MM.1S (cell line): ENCODE results near the gene TRIM63.

Experiments used
- DNase-seq: peaks from one replicate; pipeline ENCODE4 v3.0.0-alpha.2; 2015
- H2AFZ ChIP-seq: fragments of 300-600 bp; sonication (generic); 2 replicates; pipeline ENCODE4 v1.6.0; 2016; ENCODE audit warnings: antibody characterized with exemption, low read length
- H3F3A ChIP-seq: fragments of 300-600 bp; sonication (generic); 2 replicates; pipeline ENCODE4 v1.6.1; 2016; ENCODE audit warnings: mild to moderate bottlenecking, antibody characterized with exemption, low read length, moderate library complexity, mixed read lengths; ENCODE audit not compliant: insufficient read depth
- H3K27ac ChIP-seq: fragments of 300-600 bp; sonication (generic); 2 replicates; pipeline ENCODE4 v1.5.1; 2016; ENCODE audit warnings: mild to moderate bottlenecking, low read length
- H3K27me3 ChIP-seq: fragments of 300-600 bp; sonication (generic); replicated peaks from 2 replicates; pipeline ENCODE4 v1.6.0; 2016; ENCODE audit warnings: low read length; ENCODE audit not compliant: insufficient read depth
- H3K36me3 ChIP-seq: fragments of 300-600 bp; sonication (generic); replicated peaks from 2 replicates; pipeline ENCODE4 v1.6.1; 2016; ENCODE audit warnings: mild to moderate bottlenecking, low read length, mixed read lengths; ENCODE audit not compliant: insufficient read depth
- H3K4me1 ChIP-seq: fragments of 300-600 bp; sonication (generic); 2 replicates; pipeline ENCODE4 v1.6.1; 2016; ENCODE audit warnings: low read length, mixed read lengths
- H3K4me2 ChIP-seq: fragments of 300-600 bp; sonication (generic); 2 replicates; pipeline ENCODE4 v1.6.0; 2016; ENCODE audit warnings: low read depth, low read length
- H3K4me3 ChIP-seq: fragments of 300-600 bp; sonication (generic); 2 replicates; pipeline ENCODE4 v1.5.1; 2016; ENCODE audit warnings: low read length, mixed read lengths
- H3K79me2 ChIP-seq: fragments of 300-600 bp; sonication (generic); 2 replicates; pipeline ENCODE4 v1.6.1; 2016; ENCODE audit warnings: mixed run types, low read length, mixed read lengths
- H3K9ac ChIP-seq: fragments of 300-600 bp; sonication (generic); 2 replicates; pipeline ENCODE4 v1.6.1; 2016; ENCODE audit warnings: low read length, mixed read lengths
- H3K9me2 ChIP-seq: fragments of 300-600 bp; sonication (generic); replicated peaks from 2 replicates; pipeline ENCODE4 v1.6.1; 2016; ENCODE audit warnings: mild to moderate bottlenecking, low read length, mixed read lengths; ENCODE audit not compliant: insufficient read depth
- H3K9me3 ChIP-seq: fragments of 300-600 bp; sonication (generic); replicated peaks from 2 replicates; pipeline ENCODE4 v1.6.1; 2016; ENCODE audit warnings: mild to moderate bottlenecking, low read length, mixed read lengths; ENCODE audit not compliant: insufficient read depth
- H4K20me1 ChIP-seq: fragments of 300-600 bp; sonication (generic); 2 replicates; pipeline ENCODE4 v1.6.1; 2016; ENCODE audit warnings: mild to moderate bottlenecking, low read length, moderate library complexity, mixed read lengths; ENCODE audit not compliant: insufficient read depth
- CTCF ChIP-seq: fragments of 300-600 bp; sonication (generic); IDR thresholded peaks from 2 replicates; pipeline ENCODE4 v1.5.1; 2016; ENCODE audit warnings: antibody characterized with exemption, low read length, mixed read lengths
- EZH2 ChIP-seq: fragments of 300-600 bp; sonication (generic); optimal IDR thresholded peaks from 2 replicates; pipeline ENCODE3; 2017; ENCODE audit warnings: low read depth, mild to moderate bottlenecking, antibody characterized with exemption, low read length, mixed read lengths
- EZH2phosphoT487 ChIP-seq: fragments of 300-600 bp; sonication (generic); IDR thresholded peaks from 2 replicates; pipeline ENCODE4 v1.6.1; 2018; ENCODE audit warnings: antibody characterized with exemption, low read length

The TRIM63 gene

GRCh38 chr1:26020941-26021646, 46.3 kb downstream of the TRIM63 start:
- H3K27ac ChIP-seq, result no peak overlapping the region
- peaks cover 9% of the 10 kb centered on the region; the same call in 1 of the 2 replicates for H3K27me3 ChIP-seq
- no peak overlapping the region for H3K4me3 ChIP-seq
- no peaks in the 10 kb centered on the region for H3F3A ChIP-seq
- H3K9ac ChIP-seq, result no peak overlapping the region
- H3K4me1 ChIP-seq, result peaks cover 6% of the 10 kb centered on the region; the same call in 1 of the 2 replicates
- no peak for DNase-seq
- H3K9me3 ChIP-seq, result no peaks in the 10 kb centered on the region
- no peak overlapping the region for H3K4me2 ChIP-seq
- no peaks in the 10 kb centered on the region for H3K9me2 ChIP-seq
- no peaks in the 10 kb centered on the region for H4K20me1 ChIP-seq
- no peaks in the 10 kb centered on the region for H3K79me2 ChIP-seq
- no peaks in the 10 kb centered on the region for H3K36me3 ChIP-seq
- no peak overlapping the region for H2AFZ ChIP-seq
- TF ChIP-seq EZH2phosphoT487, result no peak

- peaks cover 6% of the 10 kb centered on the region; the same call in 1 of the 2 replicates for H3K4me1 ChIP-seq
Measured at GRCh38 chr1:26020330-26020768, 47.1 kb downstream of the TRIM63 start.

GRCh38 chr1:26019641-26020315, 47.7 kb downstream of the TRIM63 start:
- Histone ChIP-seq H3K9me2 (no peaks in the 10 kb centered on the region), H3K27me3 (peaks cover 3% of the 10 kb centered on the region; the same call in 1 of the 2 replicates), H3K9ac (no peak overlapping the region), H3K27ac (no peak overlapping the region), H3K9me3 (no peaks in the 10 kb centered on the region), H3K4me2 (peak overlapping the region; percentile 12; the same call in 1 of the 2 replicates), H3K79me2 (no peaks in the 10 kb centered on the region), H4K20me1 (no peaks in the 10 kb centered on the region), H3K36me3 (no peaks in the 10 kb centered on the region), H3K4me1 (peaks cover 6% of the 10 kb centered on the region; the same call in 1 of the 2 replicates), H3K4me3 (no peak overlapping the region), H3F3A (no peaks in the 10 kb centered on the region), H2AFZ (no peak overlapping the region)
- no peak for TF ChIP-seq EZH2phosphoT487
- TF ChIP-seq EZH2, result no peak
- TF ChIP-seq CTCF, result no peak
- peak; percentile 21 for DNase-seq

More at GRCh38 chr1:26020330-26020768, 47.1 kb downstream of the TRIM63 start:
- H3K79me2 ChIP-seq, result no peaks in the 10 kb centered on the region
- no peaks in the 10 kb centered on the region for H3K9me2 ChIP-seq
- no peaks in the 10 kb centered on the region for H4K20me1 ChIP-seq
- no peaks in the 10 kb centered on the region for H3K9me3 ChIP-seq
- H3K4me3 ChIP-seq, result no peak overlapping the region
- no peak for DNase-seq
- H3K36me3 ChIP-seq, result no peaks in the 10 kb centered on the region
- no peaks in the 10 kb centered on the region for H3F3A ChIP-seq
- no peak overlapping the region for H2AFZ ChIP-seq
- H3K27ac ChIP-seq, result no peak overlapping the region
- peaks cover 9% of the 10 kb centered on the region; the same call in 1 of the 2 replicates for H3K27me3 ChIP-seq
- TF ChIP-seq EZH2phosphoT487 (no peak), EZH2 (no peak), CTCF (no peak)
- no peak overlapping the region for H3K9ac ChIP-seq
- H3K4me2 ChIP-seq, result no peak overlapping the region
